CD4-positive, alpha-beta T cell treated with Interferon alpha-2 for 1 hour (primary cell): Measurements from ENCODE around the gene CASKIN1.
A peak's percentile ranks its signal among the peaks of the same experiment; 100 is the strongest.
"Not testable (repeated sequence)": the region's sequence is repeated elsewhere in the genome, so short reads cannot be mapped to it uniquely, and the experiment has no call there.

Experiments used
- DNase-seq, 2 donors: peaks; one replicate each; pipeline ENCODE4 v3.0.0-alpha.2; 2020 to 2022

The CASKIN1 gene

DNA sequence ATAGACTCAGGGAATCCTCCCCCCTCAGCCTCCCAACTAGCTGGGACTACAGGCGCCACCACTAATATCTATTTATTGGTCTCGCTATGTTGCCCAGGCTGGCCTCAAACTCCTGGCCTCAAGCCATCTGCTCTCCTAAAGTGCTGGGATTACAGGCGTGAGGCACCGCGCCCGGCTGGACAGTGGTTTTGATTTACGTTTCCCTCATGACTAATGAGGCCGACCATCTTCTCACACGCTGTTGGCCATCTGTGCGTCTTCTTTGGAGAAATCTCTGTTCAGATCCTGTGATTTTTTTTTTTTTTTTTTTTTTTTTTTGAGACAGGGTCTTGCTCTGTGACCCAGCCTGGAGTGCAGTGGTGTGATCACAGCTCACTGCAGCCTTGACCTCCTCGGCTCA, 67.2 kb downstream of the CASKIN1 start:
- not testable (repeated sequence) for DNase-seq

GRCh38 chr16:2127630-2128280, 68.7 kb downstream of the CASKIN1 start:
- DNase-seq: peak; percentile 41 to 55
